GM19035 (cell line): Measurements from ENCODE around the gene GALNT16.
"Not testable (repeated sequence)": the region's sequence is repeated elsewhere in the genome, so short reads cannot be mapped to it uniquely, and the experiment has no call there.

Source experiments
- ATAC-seq: cut with Tn5 transposase; IDR thresholded peaks from one replicate; pipeline ENCODE4 v1.9.1; 2021; ENCODE audit not compliant: unreplicated experiment

GALNT16 gene

GRCh38 chr14:69284170-69284569 is 24.2 kb downstream of the GALNT16 start:
- ATAC-seq: no peak

- ATAC-seq: no peak
Observed at GRCh38 chr14:69285661-69286255, 25.8 kb downstream of the GALNT16 start.

- ATAC-seq: no peak
Observed at GRCh38 chr14:69287098-69288010, 27.4 kb downstream of the GALNT16 start.

- no peak for ATAC-seq
Observed at GRCh38 chr14:69288011-69288771, 28.2 kb downstream of the GALNT16 start.

GRCh38 chr14:69288956-69289705 is 29.2 kb downstream of the GALNT16 start:
- ATAC-seq: no peak

- ATAC-seq: no peak
Observed at GRCh38 chr14:69289811-69290520, 30.0 kb downstream of the GALNT16 start.

GRCh38 chr14:69290881-69291280 is 30.9 kb downstream of the GALNT16 start:
- ATAC-seq: not testable (repeated sequence)

GRCh38 chr14:69291396-69291795 is 31.4 kb downstream of the GALNT16 start:
- ATAC-seq: no peak

GRCh38 chr14:69291891-69292561 is 32.1 kb downstream of the GALNT16 start:
- no peak for ATAC-seq

GRCh38 chr14:69298131-69299071 is 38.4 kb downstream of the GALNT16 start:
- no peak for ATAC-seq

GRCh38 chr14:69299286-69300035 is 39.5 kb downstream of the GALNT16 start:
- no peak for ATAC-seq

- no peak for ATAC-seq
Observed at GRCh38 chr14:69300601-69301221, 40.8 kb downstream of the GALNT16 start.

GRCh38 chr14:69303086-69303485 is 43.1 kb downstream of the GALNT16 start:
- no peak for ATAC-seq

GRCh38 chr14:69312608-69313007 is 52.6 kb downstream of the GALNT16 start:
- ATAC-seq: no peak

- no peak for ATAC-seq
Observed at GRCh38 chr14:69313176-69313575, 53.2 kb downstream of the GALNT16 start.

GRCh38 chr14:69314327-69314726 is 54.4 kb downstream of the GALNT16 start:
- no peak for ATAC-seq

GRCh38 chr14:69315301-69315700 is 55.3 kb downstream of the GALNT16 start:
- ATAC-seq: no peak
